ENCODE results near the gene AKT3.

Gene AKT3

DNA sequence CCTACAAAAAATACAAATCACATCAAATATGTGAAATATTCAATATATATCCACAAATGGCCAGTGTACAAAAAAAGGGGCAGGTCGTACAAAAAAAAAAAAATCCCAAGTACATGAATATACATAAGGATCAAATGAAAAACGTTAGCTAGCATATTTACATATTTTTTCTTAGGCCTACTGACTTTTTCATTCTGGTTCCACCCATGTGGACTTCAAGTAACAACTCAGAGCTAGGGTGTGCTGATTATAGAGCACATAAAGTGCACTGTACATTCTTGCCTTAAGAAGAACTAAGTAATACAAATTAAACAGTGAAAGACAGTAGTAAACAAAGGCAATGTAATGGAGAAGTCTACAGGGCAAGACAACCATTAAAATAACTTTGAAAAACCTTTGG is 297.0 kb downstream of the AKT3 start:
- DNase-seq (ENCODE audit: low spot score), result no peak

DNA sequence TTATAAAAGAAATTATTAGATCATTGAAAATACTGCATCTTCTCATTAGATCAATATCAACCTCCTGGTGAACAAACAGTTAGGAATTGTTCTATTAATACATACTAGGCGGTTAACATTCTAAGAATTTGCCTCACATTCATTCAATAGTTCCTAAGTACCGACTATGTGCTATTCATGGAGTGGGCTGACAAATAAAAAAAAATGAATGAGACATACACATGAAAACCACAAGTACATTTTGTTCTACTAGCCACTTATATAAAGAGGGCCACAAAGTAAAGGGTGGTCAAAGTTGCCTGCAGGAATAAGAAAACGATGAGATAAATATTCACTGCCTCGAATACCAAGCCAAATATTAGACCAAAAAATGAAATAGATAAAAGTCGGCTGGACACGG is 299.8 kb downstream of the AKT3 start:
- no peak for DNase-seq (ENCODE audit: low spot score)

DNA sequence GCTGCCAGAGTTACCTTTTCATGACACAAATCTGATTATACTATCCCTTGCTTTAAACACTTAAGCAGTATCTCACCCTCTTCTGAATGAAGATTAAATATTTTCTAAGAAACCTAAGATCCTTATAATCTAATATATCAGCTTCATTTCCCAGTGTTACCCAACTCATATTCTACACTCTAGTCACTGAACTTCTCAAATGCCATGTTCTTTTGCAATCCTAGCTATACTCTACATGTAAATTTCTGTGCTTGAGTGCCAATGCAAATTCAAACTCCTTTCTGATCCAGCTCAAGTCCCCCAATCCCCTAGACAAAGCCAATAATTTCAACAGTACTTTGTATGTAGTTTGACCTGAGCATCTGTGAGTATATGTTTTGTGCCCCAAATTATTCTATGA is 300.3 kb downstream of the AKT3 start:
- DNase-seq (ENCODE audit: low spot score), result no peak

DNA sequence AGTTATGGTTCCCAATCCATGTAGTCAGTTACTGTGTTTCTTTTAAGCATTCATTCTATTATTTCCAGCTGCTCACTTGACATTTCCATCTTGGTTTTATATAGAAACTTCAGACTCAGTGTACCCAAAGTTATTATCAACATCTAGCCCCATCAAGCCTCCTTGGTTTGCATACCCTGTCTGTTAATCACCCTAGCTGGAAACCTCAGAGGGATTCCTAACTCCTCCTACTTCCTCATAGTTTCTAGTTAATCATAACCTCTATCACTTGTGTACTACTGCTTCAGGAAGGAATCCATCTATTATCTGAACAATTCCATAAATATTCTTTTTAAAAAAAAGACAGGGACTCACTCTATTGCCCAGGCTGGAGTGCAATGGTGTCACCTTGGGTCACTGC is 300.9 kb downstream of the AKT3 start:
- no peak for DNase-seq (ENCODE audit: low spot score)

DNA sequence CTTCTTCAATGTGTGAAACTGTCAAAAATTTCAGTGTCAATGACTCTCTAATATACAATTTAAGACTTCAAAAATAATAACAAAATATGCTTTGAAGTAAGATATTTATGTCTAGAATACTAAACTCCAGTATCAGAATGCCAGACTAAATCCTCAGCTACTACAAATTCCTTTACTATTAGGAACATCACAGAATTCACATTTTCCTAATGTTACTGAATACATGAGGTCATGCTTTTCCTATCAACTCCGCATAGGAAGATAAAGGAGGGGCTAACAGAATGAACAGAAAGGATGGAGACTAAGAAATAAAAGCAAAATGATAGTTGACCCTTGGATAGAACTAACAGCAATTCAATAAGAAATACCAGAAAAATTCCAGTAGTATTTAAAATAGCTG is 301.5 kb downstream of the AKT3 start:
- no peak for DNase-seq (ENCODE audit: low spot score)

DNA sequence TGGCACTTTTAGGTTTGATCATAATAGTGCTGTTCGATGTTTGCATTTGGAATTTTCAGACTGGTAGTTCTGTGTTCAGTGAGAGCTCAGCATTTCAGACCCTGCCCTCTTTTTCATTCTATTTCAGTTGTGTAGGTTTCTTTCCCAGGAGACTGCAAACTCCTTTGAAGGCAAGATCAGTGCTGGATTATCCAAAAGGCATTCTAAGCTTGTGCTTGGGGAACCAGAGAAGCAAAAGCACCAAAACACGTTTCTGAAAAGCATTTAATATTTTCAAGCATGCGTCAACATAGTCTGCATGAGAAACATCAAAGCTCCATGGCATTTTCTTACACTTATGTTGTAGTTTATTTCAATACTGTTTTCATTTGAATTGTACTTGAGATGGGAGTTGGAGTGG is 302.2 kb downstream of the AKT3 start:
- no peak for DNase-seq (ENCODE audit: low spot score)

DNA sequence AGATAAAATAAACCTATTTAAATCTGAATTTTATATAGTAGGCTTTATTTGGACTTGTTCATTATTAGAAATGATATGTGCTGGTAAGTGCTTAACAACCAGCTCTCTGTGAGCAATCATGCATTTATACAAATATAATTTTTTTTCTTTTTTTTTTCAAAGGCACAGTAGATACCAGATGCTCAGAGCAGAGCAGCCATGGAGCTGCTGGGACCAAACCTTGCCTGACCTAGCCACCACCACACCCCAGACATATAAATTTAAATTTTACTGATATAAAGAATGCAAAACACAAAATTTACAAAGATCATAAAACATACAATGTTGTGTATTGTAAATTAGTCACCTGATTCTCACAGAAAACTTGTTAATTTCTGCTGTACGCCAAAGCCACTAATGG is 303.6 kb downstream of the AKT3 start:
- no peak for DNase-seq (ENCODE audit: low spot score)

DNA sequence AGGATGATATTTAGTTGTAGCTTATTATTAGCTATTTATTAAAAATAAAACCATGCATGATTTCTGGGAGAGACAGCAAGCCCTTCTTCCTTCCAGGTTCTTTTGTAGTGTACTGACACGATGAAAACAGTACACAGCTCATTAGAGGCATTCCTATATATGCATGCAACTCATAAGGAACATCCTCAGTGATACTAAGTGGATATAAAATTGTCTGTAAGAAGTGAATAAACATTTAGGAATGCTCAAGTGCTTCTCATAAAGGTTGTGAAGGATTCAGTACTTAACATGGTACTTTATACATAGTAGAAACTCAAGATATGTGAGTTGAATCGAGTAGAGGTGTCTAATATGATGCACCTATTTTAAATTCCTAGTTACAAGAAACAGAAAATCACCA is 306.5 kb downstream of the AKT3 start:
- no peak for DNase-seq (ENCODE audit: low spot score)

DNA sequence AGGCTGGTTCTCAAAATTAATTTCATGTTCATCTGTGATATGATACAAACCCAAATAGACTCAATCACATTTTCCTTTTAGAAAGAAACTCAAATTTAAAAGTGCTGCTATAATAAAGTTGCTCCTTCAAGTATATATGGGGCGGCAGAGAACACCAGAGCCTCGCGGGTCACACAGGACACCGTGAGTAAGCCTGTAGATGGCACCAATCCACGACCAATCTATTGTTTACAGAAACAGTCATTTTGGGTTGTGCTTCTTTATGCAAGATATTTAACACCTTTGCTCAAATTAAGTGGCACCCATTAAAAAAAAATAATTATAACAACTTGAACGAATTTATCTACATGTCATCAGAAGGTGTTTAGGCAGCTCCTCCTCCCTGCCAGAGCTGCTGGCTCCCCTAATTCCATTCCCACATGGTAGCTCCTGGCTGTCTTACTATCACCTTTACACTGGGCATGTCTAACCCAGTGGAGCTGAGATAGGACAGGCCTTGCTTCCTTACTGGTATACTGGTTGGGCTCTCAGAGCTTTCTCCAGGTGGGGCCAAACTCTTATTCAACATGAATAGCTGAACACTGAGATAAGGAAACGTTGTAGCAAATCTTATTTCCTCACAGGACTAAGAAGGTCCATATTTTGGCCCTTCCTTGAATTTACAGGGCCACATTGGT is 307.2 kb downstream of the AKT3 start:
- DNase-seq (ENCODE audit: low spot score), result no peak

DNA sequence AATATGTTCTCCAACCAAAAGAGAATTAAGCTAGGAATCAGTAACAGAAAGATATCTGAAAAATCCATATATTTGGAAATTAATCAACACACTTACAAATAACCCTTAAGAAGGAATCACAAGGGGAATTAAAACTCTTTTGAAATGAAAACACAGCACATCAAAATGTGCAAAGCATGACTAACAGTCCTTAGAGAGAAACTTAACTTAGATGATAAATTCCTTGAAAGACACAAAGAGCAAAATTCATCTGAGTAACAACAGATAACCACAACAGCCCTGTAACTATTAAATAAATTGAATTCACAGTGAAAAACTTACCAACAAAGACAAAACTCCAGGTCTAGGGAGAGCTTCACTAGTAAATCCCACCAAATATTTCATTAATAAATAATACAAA is 310.4 kb downstream of the AKT3 start:
- DNase-seq (ENCODE audit: low spot score), result no peak

DNA sequence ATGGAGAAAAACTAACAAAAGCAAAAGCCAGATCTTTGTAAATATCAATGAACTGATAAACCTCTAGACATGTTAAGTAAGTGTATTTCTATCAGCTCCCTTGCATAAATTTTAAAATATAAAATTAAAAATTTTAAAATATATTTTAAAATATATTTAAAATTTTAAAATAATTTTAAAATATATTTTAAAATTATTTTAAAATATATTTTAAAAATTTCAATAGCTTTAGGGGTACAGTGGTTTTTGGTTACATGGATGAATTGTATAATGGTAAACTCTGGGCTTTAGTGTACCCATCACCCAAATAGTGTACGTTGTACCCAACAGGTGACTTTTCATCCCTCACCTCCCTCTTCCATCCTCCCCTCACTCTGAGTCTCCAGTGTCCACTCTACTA is 315.0 kb downstream of the AKT3 start:
- no peak for DNase-seq (ENCODE audit: low spot score)

DNA sequence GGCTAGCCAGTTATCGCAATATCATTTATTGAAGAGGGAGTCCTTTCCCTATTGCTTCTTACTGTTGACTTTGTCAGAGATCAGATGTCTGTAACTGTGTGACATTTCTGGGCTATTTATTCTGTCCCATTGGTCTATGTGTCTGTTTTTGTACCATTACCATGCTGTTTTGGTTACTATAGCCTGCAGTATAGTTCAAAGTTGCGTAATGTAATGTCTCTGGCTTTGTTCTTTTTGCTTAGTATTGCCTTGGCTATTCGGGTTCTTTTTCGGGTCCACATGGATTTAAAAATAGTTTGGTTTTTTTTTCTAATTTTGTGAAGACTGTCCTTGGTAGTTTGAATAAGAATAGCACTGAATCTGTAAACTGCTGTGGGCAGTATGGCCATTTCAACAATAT is 320.5 kb downstream of the AKT3 start:
- DNase-seq (ENCODE audit: low spot score), result no peak

DNA sequence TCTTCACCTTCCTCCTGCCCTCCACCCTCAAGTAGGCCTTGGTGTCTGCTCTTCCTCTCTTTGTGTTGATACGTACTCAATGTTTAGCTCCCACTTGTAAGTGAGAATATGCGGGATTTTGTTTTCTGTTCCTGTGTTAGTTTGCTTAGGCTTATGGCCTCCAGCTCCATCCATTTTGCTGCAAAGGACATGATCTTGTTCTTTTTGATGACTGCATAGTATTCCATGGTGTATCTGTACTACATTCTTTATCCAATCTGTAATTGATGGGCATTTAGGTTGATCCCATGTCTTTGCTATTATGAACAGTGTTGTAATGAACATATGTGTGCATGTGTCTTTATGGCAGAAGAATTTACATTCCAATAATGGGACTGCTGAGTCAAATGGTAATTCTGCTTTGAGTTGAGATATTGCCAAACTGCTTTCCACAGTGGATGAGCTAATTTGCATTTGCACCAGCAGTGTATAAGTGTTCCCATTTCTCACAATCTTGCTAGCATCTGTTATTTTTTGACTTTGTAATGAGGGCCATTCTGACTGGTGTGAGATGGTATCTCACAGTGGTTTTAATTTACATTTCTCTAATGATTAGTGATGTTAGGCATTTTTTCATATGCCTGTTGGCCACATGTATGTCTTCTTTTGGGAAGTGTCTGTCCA is 321.5 kb downstream of the AKT3 start:
- no peak for DNase-seq (ENCODE audit: low spot score)

DNA sequence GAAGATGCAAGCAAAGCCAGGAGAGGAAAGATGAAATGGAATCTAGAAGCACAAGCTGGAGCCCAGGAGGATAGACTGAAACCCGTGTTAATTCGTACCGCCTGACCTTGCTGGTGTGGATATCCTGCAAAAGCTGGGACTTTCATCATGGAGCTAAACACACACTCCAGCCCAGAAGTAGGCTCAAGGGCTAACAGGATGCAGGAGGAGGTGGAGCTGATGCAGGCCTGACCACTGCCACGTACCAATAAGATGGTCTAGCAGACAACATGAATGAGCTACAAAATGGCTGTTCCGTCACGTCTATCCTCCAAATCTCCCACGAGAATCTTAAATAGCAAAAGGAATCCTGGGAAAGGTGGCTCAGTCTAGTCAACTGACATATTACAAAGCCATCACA is 323.9 kb downstream of the AKT3 start:
- no peak for DNase-seq (ENCODE audit: low spot score)

DNA sequence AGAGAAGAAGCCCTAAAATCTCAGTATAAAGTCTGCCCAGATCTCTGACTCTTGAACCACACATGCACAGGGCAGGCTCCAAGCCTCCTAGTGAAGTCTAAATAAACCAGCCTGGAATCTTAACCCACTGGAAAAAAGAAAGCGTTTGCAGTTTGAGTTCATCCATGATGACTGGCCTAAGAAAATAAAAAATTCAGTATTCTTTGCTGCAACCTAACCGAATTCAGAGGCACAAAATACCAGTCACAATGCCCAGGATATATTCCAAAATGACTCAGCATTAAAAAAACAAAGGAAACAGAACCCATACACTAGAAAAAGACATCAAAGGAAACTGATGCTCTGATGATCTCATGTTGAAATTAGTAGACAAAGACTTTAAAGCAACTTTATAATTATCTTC is 325.0 kb downstream of the AKT3 start:
- DNase-seq (ENCODE audit: low spot score), result no peak

DNA sequence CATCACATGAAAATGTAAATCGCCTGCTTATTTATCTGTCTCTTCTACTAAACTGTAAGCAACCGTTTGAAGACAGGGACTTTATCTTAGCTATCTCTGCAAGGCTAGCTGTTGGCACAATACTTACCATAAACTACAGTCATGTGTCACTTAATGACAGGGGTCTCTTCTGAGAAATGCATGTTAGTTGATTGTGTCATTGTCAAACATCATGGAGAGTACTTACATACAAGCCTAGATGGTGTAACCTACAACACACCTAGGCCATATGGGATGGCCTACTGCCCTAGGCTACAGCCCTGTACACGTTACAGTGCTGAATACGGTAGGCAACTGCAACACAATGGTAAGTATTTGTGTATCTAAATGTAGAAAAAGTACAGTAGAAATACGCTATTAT is 326.3 kb downstream of the AKT3 start:
- no peak for DNase-seq (ENCODE audit: low spot score)

DNA sequence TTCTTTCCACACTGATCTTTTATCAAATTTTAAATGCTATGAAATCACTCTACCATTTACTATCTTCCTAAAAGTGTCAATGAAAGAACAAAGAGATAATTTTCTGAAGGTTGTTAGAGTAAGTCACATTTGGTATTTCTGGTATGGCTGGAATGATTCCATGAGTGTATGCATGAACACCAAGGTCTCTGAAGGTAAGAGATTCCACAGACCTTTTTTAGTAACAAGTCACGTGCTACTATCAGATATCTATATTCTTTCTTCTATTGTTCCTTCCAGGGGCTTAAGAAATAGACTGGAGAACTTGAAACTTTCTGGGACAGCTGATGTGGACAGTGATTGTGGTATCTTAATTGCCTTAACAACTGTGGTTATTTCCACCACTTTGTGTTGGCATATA is 329.2 kb downstream of the AKT3 start:
- no peak for DNase-seq (ENCODE audit: low spot score)

DNA sequence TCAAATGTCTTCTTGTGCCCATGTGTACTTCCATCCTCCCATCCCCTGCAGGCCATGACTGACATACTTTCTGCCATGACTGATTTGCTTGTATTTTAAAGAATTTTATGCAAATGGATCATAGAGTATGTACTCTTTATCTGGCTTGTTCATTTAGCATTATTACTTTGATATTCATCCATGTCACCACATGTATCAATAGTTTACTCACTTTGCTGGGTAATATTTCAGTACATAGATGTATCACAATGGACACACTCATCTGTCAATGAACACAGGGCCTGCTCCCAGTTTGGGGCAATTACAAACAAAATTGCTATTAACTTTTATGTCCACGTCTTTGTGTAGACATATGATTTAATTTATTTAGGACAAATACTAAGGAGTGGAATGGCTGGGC is 335.1 kb downstream of the AKT3 start:
- no peak for DNase-seq (ENCODE audit: low spot score)

DNA sequence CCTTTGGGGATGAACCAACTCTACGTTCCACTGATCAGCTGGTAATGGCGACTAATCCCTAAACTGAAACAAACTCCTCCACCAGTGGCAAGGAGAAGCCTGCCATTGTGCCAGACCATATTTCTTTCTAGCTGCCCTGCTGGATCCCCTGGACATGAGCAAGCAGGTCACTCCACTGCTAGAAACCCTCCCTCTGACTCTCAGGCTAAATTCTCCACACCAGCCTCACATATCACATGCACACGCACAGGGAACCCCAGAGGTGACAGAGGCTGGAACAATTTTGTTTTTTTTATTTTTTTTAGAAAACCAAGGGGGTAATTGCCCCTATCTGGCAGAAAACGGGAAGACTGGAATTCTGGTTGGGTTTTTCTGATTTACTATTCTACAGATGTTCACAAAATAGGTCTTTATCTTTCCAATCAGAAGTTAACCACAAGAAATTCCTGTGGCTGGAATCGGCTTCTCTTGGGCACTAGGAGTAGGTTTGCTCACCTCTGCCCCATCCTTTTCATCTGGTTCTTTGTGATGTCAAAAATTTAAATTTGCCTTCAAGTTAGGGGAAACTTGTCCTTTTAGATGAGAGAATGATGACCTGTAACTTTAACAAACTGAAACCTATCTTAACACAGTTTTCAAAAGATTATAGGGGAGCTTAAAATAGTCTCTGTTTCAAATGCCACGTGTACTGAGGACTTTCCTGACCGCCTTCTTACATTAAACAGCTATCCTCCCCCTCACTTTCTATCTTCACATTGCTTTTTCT is 336.1 kb downstream of the AKT3 start:
- no peak for DNase-seq (ENCODE audit: low spot score)

DNA sequence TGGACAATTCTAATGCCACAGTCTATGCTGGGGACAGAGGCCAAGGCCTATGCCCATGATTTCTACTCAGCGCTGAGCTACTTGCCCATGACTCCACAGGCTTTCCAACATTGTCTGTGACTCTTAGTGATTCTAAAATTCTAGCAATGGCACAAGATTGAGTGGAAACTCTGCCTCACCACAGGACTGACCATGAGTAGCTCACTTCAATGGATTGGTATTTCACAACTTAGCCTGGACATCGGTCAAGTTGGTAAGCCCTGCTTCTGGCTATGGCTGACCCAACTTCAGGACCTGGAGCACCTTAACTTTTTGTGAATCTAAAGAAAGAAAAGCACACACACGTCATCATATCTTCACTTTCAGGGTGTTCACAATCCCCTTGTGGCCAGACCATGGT is 339.1 kb downstream of the AKT3 start:
- DNase-seq (ENCODE audit: low spot score), result no peak

DNA sequence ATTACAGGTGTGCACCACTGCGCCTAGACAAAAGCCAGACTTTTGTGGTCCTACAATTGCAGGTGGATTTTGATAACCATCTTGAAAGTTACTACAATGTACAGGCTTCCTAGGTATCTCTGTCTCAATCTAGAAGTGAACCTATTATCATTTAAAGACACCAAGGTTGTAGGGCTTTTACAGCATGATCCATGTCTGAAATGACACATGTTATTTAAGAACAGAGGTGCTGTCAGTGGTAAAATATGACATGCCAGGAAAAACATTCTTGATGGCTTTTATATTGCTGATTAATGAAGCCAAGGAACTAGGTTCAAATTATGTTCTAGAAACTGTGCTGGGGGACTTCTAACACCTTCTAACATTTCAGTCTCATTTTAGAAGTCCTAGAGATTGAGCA is 341.1 kb downstream of the AKT3 start:
- DNase-seq (ENCODE audit: low spot score), result no peak

DNA sequence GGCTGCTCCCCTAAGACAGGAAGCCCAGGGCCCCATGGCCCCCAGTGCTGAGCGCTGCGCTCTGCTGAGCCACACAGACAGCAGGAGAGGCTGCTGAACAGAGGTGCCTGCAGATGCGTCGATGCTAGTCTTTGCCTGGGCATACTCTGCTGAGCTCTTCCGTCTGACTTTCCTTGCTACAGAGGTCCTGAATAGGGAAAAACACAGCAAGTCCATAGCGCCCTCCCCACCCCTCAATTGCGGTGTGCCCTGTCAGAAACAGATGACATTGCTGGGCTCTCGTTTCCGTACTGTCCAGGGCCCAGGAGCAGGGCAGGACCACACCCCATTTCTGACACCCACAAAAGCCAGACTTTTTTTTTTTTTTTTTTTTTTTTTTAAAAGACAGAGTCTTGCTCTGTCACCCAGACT is 341.7 kb downstream of the AKT3 start:
- no peak for DNase-seq (ENCODE audit: low spot score)

DNA sequence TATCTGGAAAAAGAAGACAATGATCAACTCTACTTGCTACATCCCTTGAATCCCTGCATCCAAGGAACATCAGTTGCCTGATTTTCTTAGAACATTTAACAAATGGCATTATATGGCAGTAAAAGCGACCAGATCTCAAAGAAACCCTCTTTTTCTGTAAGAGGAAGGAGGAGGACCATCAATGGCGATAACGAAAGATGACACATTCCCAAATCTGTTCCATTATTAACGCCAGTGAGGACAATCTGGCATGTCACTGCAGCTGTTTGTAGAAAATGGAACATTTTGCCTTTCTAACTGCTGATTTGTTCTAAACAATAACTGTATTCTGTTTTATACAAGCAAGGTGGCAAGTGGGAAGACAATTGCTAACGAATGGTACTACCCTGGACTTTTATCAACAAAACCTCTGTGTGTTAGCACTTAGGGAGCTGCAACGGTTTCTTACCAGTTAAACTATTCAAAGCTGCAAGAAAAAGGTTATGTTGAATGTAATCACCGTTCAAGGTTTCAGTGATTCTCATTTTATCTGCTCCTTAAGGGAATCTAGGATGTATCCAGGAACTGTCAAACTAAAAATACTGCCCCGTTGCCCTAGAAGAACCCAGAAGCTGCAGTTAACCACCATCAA is 342.3 kb downstream of the AKT3 start:
- DNase-seq (ENCODE audit: low spot score), result no peak
